HG03060 (cell line): Measurements from ENCODE around the gene RNF180.

ENCODE experiments used
- ATAC-seq: cut with Tn5 transposase; IDR thresholded peaks from one replicate; pipeline ENCODE4 v1.9.1; 2021; ENCODE audit warnings: low read depth, moderate number of reproducible peaks; ENCODE audit not compliant: unreplicated experiment

Gene RNF180, protein sequence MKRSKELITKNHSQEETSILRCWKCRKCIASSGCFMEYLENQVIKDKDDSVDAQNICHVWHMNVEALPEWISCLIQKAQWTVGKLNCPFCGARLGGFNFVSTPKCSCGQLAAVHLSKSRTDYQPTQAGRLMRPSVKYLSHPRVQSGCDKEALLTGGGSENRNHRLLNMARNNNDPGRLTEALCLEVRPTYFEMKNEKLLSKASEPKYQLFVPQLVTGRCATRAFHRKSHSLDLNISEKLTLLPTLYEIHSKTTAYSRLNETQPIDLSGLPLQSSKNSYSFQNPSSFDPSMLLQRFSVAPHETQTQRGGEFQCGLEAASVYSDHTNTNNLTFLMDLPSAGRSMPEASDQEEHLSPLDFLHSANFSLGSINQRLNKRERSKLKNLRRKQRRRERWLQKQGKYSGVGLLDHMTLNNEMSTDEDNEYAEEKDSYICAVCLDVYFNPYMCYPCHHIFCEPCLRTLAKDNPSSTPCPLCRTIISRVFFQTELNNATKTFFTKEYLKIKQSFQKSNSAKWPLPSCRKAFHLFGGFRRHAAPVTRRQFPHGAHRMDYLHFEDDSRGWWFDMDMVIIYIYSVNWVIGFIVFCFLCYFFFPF

DNA sequence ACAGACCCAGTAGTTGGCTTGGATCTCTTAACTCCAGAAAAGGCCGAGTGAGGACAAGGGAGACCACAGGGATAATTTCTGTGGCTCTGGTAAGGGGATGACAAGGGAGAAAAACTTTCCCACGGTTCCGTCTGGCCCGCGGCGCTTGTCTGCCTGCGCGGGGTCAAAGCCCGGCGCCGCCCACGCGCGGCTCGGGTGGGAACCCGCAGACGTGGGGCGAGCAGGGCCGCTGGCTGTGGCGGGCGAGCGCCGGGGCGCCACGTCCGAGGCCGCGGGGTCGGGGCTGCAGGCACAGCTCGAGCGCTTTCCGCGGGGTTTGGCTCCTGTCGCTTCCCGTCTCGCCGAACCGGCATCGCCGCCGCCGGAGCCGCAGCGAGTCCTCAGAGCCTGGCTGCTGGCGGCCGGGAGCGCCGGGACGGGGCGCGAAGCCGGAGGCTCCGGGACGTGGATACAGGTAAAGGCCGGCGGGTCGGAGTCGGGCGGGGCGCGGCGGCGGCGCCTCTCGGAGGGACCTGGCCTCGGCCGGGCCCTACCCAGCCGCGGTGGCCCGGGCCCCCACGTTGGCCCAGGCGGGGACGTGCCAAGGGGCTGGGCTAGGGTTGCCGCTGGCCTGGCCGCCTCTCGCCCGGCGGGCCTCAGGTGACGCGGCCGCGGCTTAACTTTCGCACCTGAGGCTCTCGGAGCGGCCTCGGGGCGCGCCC is at the start of gene RNF180:
TSS of gene RNF180 (plus strand) at position 344 of the 701 bp plus-strand sequence. CDS start 34,965 bp downstream, outside the sequence.
- ATAC-seq = no peak

DNA sequence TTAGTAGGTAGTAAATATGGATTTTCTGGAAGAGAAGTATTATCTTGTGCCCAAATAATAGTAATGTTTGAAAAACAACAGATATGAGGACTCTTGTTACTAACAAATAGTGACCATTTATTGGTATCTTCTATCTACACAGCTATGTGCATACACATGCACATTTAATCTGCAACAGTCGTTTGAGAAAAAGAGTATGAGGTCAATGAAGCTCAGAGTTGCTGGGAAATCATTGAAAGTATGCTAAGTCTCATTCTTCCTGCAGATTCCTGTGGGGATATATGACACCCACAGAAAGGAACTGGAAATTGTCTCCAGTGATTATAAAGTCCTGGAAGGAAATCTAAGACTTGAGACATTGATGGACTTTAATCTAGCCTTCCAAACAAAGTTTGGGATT is 40.1 kb upstream of the RNF180 start:
- ATAC-seq = no peak

DNA sequence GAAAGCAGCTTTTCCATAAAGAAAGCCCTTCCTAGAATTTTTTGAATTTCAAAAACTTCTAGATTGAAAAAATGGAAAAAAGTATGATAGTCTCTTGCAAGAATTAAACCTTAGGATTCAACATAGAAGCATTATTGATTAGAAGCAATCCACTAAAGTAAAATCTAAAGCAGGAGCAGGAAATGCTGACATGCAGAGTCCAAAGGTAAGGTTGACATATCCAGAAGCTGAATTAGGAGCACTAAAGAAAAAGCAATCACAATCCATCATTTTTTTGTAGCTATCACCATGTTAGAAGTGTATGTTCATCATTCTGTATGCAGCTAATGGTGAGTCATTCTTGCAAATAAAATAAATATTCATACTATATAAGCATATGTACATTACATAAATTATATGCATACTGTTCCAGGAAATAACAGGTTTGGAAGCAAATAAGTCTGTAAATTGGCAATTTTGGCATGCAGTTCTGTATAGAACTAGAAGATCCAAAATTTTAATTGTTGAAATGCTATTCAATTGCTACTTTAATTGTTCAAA is 39.4 kb upstream of the RNF180 start:
- no peak for ATAC-seq

DNA sequence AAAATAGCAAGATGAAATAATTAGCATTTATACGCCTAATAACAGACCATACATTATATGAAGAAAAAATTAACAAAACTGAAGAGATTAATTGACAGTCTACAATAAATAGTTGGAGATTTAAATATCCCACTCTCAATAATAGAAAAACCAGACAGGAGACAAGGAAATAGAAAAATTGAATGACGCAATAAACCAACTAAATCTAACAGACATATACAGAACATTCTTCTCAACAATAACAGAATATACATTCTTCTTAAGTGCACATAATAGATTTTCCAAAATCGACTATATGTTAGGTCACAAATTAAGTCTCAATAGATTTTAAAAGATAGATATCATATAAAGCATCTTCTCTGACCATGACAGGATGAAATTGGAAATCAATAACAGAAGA is 25.6 kb upstream of the RNF180 start:
- no peak for ATAC-seq

DNA sequence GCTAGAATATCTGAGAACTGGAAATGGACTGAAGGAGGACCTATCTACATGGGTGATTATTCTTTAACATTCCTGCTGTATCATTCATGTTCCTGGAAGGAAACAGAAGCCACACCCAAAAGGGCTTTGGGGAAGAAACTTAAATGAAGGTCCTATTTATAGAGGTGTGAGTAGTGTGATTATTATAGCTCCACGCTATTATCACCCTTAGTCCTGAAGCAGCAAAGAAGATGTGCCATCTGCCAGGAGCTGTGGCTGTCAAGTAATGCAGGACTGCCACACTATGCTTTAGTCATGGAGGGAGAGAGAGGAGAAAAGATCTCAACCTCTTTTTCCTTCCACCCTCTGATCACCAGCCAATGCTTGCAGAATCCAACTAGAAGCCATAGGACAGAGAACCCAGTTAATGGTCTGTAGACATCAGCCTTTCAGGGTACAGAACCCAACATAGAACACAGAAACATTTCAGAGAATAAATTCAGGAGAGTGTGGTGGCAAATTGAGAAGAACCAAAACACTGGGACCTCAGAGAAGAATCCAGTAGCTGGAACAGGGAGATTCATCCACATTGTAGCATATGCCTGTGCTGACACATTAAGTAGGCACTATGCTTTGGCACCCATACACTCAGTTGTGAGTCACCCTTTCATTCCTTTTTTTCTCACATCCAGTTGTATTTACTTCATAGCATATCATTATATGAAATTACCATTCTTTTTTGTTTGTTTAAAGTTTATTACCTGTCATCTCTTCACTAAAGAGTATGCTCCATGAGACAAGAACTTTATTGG is 21.0 kb upstream of the RNF180 start:
- ATAC-seq = no peak

DNA sequence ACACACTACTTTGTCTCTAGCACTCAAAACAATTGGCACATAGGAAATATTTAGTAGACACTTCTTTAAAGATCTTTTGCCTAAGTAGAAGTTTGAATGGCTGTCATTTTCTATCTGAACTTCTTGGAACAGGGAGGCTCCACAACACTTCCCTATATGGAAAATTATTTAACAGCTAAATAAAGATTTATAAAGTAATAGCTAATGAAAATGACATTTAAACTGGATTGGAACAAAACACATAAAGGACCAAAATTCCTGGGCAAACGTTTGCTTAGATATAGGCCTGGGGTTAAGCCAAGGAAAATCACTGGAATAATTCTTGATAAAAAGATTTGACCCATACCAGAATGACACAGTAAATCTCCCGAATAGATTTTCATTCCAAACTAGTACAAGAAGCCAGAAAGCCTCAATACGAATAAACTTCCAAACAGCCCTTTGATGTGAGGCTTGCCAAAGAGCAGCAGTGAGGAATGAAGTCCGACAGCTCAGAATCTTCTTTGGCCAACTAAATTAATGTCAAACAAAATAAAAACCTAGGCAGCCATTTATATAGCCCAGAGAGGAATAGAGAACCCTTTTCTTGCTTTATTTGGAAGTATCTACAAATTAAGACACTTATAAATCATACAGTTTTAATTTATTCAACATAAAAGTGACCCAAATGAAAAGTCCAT is 20.3 kb upstream of the RNF180 start:
- ATAC-seq = no peak

DNA sequence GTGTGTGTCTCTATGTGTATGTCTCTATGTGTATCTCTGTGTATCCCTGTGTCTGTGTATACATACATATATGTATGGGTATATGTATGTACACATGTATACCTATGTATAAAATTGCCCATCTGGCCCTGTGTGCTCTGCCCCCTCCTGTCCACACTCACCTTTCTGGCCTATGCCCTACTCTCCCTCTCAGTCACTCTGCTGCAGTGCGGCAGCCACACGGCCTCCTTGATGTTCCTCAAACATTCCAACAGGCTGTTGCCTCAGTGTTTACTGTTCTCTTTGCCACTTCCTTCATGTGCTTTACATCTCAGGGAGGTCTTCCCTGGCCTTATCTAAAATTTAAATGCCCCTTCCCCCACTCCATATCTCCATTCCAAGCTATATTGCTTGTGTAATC is 18.3 kb upstream of the RNF180 start:
- ATAC-seq = no peak

DNA sequence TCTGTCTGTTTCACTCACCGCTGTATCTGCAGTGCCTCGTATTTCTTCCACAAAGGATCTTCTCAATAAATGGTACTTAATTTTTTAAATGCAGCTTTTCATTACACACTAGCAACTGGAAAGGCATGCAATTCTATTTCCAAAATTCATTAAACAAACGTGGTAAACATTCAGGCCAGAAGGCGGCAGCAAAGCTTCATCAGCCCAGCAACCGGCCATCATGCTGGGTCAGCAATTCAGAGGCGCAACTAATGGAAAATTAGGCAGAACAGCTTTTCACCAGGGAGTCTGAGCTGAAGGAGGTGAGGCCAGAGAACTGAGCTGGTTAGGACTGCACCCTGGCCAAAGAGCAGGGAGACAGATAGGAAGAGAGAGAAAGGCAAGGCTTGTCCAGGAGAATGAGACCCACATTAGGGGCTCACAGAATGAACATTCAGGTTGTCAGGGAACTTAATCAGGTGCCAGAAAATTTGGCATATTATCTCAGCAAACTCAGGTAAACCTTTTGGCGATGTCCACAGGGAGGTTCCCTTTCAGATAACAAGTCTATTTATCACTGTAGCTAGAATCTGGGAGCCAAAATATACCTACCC is 17.7 kb upstream of the RNF180 start:
- peak; percentile 39 for ATAC-seq

DNA sequence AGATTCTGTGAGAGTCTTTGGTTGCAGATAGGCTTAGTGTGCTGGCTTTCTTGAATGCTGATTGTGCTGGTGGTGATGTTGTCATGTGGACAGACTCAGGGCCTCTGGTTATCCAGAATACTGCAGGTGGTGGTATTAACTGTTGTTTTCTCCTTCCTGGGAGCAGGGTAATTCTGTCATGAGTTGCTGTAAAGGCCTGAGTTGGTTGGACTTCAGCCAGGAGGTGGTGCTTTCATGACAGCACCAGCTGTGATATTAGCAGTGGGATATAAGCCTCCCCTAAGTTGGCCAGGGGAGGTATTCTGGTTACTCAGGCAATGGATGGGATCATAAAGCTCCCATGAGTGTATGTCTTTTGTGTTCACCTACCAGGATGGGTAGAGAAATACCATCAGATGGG is 16.4 kb upstream of the RNF180 start:
- ATAC-seq = no peak

DNA sequence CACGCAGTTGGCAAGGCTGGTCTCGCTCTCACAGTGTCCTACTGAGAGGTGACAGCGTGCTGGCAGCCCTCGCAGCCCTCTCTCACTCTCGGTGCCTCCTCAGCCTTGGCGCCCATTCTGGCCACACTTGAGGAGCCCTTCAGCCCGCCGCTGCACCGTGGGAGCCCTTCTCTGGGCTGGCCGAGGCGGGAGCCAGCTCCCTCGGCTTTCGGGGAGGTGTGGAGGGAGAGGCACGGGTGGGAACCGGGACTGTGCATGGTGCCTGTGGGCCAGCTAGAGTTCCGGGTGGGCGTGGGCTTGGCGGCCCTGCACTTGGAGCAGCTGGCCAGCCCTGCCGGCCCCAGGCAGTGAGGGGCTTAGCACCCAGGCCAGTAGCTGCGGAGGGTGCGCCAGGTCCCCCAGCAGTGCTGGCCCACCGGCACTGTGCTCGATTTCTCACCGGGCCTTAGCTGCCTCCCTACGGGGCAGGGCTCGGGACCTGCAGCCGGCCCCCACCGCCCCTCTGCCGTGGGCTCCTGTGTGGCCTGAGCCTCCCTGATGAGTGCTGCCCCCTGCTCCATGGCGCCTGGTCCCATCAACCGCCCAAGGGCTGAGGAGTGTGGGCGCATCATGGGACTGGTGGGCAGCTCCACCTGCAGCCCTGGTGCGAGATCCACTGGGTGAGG is 15.7 kb upstream of the RNF180 start:
- no peak for ATAC-seq

DNA sequence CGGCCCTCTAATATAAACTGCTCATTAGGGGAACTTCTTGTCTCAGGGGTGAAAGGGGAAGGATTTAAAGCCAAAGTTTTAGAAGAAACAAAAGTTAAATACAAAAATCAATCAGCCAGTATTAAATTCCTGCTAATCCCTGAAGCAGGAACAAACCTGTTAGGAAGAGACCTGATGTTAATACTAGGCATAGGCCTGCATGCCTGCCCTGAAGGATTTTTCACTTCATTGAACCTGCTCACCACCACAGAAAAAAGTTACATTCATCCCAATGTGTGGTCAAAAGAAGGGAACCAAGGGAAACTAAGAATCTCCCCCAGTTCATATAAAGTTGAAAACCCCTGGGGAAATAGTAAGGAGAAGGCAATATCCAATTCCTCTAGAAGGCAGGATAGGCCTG is 9.4 kb upstream of the RNF180 start:
- ATAC-seq = no peak

DNA sequence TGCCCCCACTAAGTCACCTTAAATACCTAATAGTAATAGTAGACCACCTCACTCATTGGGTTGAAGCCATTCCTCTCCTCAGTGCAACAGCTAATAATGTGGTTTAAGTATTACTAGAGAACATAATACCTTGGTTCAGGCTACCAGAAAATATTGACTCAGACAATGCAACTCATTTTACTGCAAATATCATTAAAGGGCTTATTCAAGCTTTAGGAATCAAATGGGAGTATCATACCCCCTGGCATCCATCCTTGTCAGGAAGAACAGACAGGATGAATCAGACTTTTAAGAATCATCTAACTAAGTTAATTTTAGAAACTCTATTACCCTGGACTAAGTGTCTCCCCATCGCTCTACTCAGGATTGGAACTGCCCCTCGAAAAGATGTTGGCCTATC is 6.8 kb upstream of the RNF180 start:
- ATAC-seq = no peak

DNA sequence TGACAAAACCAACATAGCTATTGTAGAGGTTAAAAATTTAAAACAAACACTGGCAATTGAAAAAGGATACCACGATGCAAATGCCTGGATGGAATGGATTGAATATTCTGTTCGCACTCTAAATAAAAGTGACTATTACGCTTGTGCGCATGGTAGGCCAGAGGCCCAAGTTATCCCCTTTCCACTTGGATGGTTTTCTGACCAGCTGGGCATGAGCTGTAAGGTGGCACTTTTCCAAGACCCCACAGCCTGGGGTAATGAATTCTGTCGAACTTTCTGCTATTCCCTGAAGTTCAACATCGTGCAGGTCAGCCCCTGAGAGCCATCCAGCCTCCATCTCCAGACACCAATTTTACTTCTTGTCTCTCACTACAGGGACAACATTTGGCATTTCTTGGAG is 5.4 kb upstream of the RNF180 start:
- no peak for ATAC-seq

DNA sequence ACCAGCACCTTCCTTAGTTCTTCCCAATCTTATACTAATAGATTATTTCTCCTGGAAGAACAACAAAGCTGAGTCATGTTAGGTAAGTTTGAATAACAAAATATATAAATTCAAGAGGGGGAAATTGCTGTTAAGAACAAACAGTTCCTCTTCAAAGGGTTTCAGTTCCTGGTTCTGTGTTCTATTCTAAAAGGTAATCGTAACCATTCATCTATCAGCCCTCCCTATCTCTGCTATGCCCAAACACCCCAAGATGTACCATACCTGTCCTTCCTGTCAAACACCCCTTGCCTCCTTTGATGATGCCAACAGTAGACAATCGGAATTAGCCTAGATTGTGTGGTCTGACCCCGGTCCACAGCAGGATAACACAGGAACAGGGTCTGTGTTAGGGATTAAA is 4.2 kb upstream of the RNF180 start:
- ATAC-seq = peak; percentile 67

DNA sequence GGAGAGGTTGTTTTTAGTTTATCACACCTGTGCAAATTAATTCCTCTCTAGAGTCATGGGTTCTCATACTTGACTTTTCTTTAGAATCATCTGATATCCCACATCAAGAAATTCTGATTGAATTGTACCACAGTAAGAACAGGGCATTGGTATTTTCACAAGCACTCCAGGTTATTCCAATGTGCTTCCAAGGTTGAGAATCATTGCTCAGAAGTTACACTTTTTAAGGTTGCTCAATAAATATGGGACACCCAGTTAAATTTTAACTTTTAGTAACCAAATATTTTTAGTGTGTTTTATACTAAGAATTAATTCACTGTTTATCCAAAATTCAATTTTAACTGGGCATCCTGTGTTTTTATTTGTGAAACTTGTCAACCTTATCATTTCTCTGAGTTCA is 2.5 kb upstream of the RNF180 start:
- ATAC-seq = no peak

DNA sequence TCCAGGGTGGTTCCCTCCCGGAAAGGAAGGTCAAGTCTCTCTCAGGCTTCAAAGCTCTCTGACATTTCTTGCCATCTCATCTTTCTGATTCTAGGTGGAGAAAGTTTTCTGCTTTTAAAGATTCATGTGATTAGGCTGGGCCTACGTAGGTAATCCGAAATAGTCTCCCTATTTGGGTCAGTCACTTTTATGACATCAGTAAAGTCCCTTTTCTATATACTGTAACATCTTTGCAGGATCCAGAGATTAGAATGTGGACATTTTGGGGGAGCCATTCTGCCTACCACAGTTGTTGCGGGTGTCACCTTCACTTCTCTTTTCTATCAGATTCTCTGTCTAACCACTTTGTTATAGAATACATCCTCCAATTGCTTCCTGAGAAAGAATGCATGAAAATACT is 1.9 kb upstream of the RNF180 start:
- no peak for ATAC-seq

DNA sequence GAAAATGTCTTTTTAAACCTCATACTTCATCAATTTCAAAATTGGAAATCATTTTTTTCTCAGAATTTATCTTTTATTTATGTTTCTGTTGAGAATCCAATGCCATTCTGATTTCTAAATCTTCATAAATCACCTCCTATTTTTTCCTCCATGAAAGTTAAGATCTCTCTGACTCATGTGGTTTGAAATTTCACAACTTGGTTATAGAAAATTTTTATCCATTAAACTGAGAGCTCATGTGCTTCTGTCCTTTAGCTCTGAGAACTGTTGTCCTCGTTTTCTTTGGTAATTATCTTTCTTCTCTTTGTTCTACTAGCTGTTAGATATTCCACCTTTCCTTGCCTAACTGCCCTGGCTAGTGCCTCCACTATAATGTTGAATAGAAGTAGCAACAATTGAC is 1.5 kb upstream of the RNF180 start:
- ATAC-seq = no peak

DNA sequence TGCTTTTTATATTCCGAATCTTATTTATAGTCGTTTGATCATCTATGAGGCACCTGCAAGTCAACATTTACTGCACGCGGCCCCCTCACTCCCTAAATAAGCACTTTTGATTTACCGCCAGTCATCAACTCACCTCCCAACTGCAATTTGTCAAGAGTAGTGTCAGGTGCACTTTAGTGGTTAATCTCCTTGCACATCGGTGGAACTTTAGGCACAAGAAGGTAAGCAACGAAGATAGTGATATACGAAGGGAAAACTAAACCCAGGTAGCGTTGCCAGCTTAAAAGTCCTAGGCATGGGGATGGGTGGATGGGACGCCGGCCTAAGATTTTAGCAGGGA is 513 bp upstream of the RNF180 start:
- no peak for ATAC-seq

DNA sequence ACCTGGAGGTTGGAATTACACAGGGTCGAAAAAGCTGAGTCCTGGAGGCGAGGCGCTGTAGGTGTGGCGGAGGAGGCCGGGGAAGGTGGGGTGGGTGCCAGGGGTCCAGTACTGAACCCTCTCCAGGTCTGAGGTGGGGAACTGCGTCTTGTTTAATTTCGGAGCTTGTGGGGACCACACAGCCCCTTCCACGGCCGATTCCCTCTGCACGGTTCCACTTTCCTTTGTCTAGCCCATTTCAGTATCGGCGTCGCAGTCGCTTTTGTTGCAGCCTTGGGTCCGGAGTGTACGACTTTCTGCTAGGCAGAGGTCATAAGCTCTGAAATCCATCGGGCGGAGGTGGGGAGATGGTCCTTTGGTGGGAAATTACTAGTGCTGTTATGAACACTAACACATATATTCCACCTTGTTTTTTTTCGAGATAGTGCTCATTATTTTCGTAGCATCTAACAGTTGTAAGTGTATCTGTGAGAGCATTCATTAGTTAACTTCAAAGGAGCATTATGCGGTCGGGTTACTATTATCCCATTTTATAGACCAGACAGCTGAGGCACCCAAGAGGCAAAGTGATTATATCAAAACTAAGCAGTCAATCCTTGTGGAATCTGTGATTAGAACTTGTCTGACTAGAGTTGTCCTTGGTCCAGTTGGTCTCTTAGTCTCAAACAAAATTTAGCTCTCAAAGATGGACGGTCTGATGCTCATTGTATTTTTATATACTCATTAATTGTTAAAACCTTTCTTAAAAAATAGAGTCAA is 737 bp downstream of the RNF180 start:
- ATAC-seq = no peak
